Muscle layer of duodenum (tissue), 2 donors: ENCODE data around the gene MASTL.

Experiments
- H3K27ac ChIP-seq: one replicate; pipeline ENCODE4 v1.7.0; 2013; ENCODE audit warnings: mild to moderate bottlenecking, low read length
- H3K27me3 ChIP-seq: one replicate; pipeline ENCODE4 v1.7.0; 2013; ENCODE audit warnings: low read depth, mild to moderate bottlenecking, control low read depth, low read length
- H3K36me3 ChIP-seq, 2 donors: one replicate each; pipeline ENCODE4 v1.7.0; 2013; ENCODE audit warnings: low read length in 2 of 2, control low read depth in 1 of 2, mild to moderate bottlenecking in 1 of 2; ENCODE audit not compliant: insufficient read depth in 2 of 2, control insufficient read depth in 1 of 2
- H3K4me1 ChIP-seq, 2 donors: one replicate each; pipeline ENCODE4 v1.7.0; 2013; ENCODE audit warnings: low read length in 2 of 2, mild to moderate bottlenecking in 2 of 2, control low read depth in 1 of 2, moderate library complexity in 1 of 2; ENCODE audit not compliant: insufficient read depth in 2 of 2, control insufficient read depth in 1 of 2
- H3K4me3 ChIP-seq, 2 donors: one replicate each; pipeline ENCODE4 v1.7.0; 2013; ENCODE audit warnings: low read length in 2 of 2, low read depth in 1 of 2, mild to moderate bottlenecking in 1 of 2
- H3K9me3 ChIP-seq, 2 donors: one replicate each; pipeline ENCODE4 v1.7.0; 2013; ENCODE audit warnings: low read length in 2 of 2, control low read depth in 1 of 2, mild to moderate bottlenecking in 1 of 2; ENCODE audit not compliant: control insufficient read depth in 1 of 2
- donor health status: healthy.

MASTL gene

GRCh38 chr10:27157150-27157549 is 2.0 kb downstream of the MASTL start:
- H3K27ac ChIP-seq: no peak overlapping the region
- no peaks in the 10 kb centered on the region for H3K27me3 ChIP-seq
- no peaks in the 10 kb centered on the region for H3K9me3 ChIP-seq
- H3K4me3 ChIP-seq: no peak overlapping the region
- peaks cover 0 to 21% of the 10 kb centered on the region in 2 donors for H3K36me3 ChIP-seq
- peaks cover 10 to 19% of the 10 kb centered on the region in 2 donors for H3K4me1 ChIP-seq

- no peak overlapping the region for H3K4me3 ChIP-seq
- H3K27me3 ChIP-seq: no peaks in the 10 kb centered on the region
- no peaks in the 10 kb centered on the region for H3K9me3 ChIP-seq
- no peak overlapping the region for H3K27ac ChIP-seq
- H3K36me3 ChIP-seq: peaks cover 0 to 21% of the 10 kb centered on the region in 2 donors
- peaks cover 0 to 7% of the 10 kb centered on the region in 2 donors for H3K4me1 ChIP-seq
Measured at GRCh38 chr10:27158421-27158820, 3.3 kb downstream of the MASTL start.

GRCh38 chr10:27169849-27170248 is 14.7 kb downstream of the MASTL start:
- Histone ChIP-seq H3K27me3 (no peaks in the 10 kb centered on the region), H3K4me3 (no peak overlapping the region), H3K27ac (no peak overlapping the region), H3K36me3 (peaks cover 28 to 44% of the 10 kb centered on the region in 2 donors), H3K9me3 (no peaks in the 10 kb centered on the region), H3K4me1 (no peaks in the 10 kb centered on the region)

GRCh38 chr10:27188259-27188658 is 33.1 kb downstream of the MASTL start:
- H3K27ac ChIP-seq: no peak overlapping the region
- H3K4me1 ChIP-seq: no peaks in the 10 kb centered on the region
- H3K36me3 ChIP-seq: peaks cover 0 to 15% of the 10 kb centered on the region in 2 donors
- no peaks in the 10 kb centered on the region for H3K27me3 ChIP-seq
- H3K9me3 ChIP-seq: no peaks in the 10 kb centered on the region
- H3K4me3 ChIP-seq: no peak overlapping the region

GRCh38 chr10:27188897-27189296 is 33.7 kb downstream of the MASTL start:
- H3K4me3 ChIP-seq: no peak overlapping the region
- H3K27ac ChIP-seq: no peak overlapping the region
- peaks cover 0 to 15% of the 10 kb centered on the region in 2 donors for H3K36me3 ChIP-seq
- no peaks in the 10 kb centered on the region for H3K9me3 ChIP-seq
- no peaks in the 10 kb centered on the region for H3K27me3 ChIP-seq
- no peaks in the 10 kb centered on the region for H3K4me1 ChIP-seq

- H3K9me3 ChIP-seq: no peaks in the 10 kb centered on the region
- H3K27me3 ChIP-seq: no peaks in the 10 kb centered on the region
- no peaks in the 10 kb centered on the region for H3K4me1 ChIP-seq
- H3K4me3 ChIP-seq: no peak overlapping the region
- H3K36me3 ChIP-seq: peaks cover 0 to 5% of the 10 kb centered on the region in 2 donors
- no peak overlapping the region for H3K27ac ChIP-seq
Measured at GRCh38 chr10:27190508-27190907, 35.4 kb downstream of the MASTL start.

GRCh38 chr10:27192284-27192683 is 37.1 kb downstream of the MASTL start:
- peaks cover 6 to 7% of the 10 kb centered on the region in 2 donors for H3K36me3 ChIP-seq
- no peak overlapping the region for H3K27ac ChIP-seq
- no peaks in the 10 kb centered on the region for H3K4me1 ChIP-seq

GRCh38 chr10:27197980-27198620 is 42.9 kb downstream of the MASTL start:
- Histone ChIP-seq H3K4me3 (no peak overlapping the region), H3K9me3 (no peaks in the 10 kb centered on the region), H3K4me1 (peaks cover 0 to 7% of the 10 kb centered on the region in 2 donors), H3K27me3 (no peaks in the 10 kb centered on the region), H3K36me3 (peaks cover 19 to 24% of the 10 kb centered on the region in 2 donors), H3K27ac (no peak overlapping the region)

More at GRCh38 chr10:27192284-27192683, 37.1 kb downstream of the MASTL start:
- Histone ChIP-seq H3K9me3 (no peaks in the 10 kb centered on the region), H3K4me3 (no peak overlapping the region), H3K27me3 (no peaks in the 10 kb centered on the region)

- H3K9me3 ChIP-seq: no peaks in the 10 kb centered on the region
Measured at GRCh38 chr10:27203806-27204205, 48.7 kb downstream of the MASTL start.

GRCh38 chr10:27207350-27207749 is 52.2 kb downstream of the MASTL start:
- peaks cover 33 to 70% of the 10 kb centered on the region in 2 donors for H3K36me3 ChIP-seq
- H3K9me3 ChIP-seq: no peaks in the 10 kb centered on the region
- H3K4me1 ChIP-seq: no peaks in the 10 kb centered on the region

More at GRCh38 chr10:27203806-27204205, 48.7 kb downstream of the MASTL start:
- Histone ChIP-seq H3K27me3 (no peaks in the 10 kb centered on the region), H3K4me1 (no peaks in the 10 kb centered on the region), H3K4me3 (no peak overlapping the region), H3K36me3 (peaks cover 32 to 47% of the 10 kb centered on the region in 2 donors), H3K27ac (no peak overlapping the region)

GRCh38 chr10:27223964-27224363 is 68.8 kb downstream of the MASTL start:
- Histone ChIP-seq H3K9me3 (no peaks in the 10 kb centered on the region), H3K36me3 (peaks cover 36 to 37% of the 10 kb centered on the region in 2 donors)

More at GRCh38 chr10:27207350-27207749, 52.2 kb downstream of the MASTL start:
- no peak overlapping the region for H3K27ac ChIP-seq
- no peak overlapping the region for H3K4me3 ChIP-seq
- no peaks in the 10 kb centered on the region for H3K27me3 ChIP-seq

More at GRCh38 chr10:27223964-27224363, 68.8 kb downstream of the MASTL start:
- Histone ChIP-seq H3K27ac (no peak overlapping the region), H3K4me3 (no peak overlapping the region), H3K4me1 (no peaks in the 10 kb centered on the region), H3K27me3 (no peaks in the 10 kb centered on the region)
